ENCODE data around the gene TOB1.

The TOB1 gene

DNA sequence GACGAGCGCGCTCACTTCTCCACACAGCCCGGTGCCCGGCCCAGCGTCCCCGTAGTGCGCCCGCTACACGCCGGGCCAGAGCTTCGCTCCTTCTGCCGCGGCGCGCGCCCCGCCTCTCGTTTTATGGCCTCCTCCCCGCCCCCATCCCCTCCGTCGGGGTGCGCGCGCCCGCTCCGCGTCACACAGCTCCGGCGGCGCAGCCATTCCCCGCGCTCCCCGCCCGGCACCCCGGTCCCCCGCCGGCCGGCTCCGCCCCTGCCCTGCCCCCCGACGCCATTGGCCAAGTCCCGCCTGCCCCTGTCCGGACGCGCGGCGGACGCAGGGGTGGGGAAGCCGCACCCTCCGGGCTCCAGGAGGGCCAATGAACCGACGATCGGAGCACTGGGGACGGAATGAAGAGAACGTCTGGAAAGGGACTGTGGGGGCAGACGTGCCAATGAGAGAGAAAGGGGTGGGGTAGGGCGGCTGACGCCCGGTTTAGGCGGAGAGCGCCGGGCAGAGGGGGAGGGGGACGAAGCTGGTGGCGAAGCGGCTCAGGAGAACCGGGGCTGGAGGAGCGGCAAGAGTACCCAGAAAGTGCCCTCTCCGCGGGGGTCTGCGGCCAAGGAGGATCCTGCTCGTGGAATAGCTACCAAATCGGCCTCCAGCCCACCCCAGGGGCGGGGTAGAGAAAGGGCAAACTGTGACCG is at the start of gene TOB1:
Gene TOB1 (minus strand): TSS at position 94 of the 689 bp plus-strand sequence. CDS start 2,337 bp downstream, outside the sequence.
- peak; percentile 95 for DNase-seq

- no peak for DNase-seq
Observed at GRCh38 chr17:50914505-50915063, 48.4 kb upstream of the TOB1 start.

- DNase-seq, result no peak
Observed at GRCh38 chr17:50913120-50913519, 47.0 kb upstream of the TOB1 start.

- DNase-seq, result no peak
Observed at GRCh38 chr17:50911890-50912289, 45.7 kb upstream of the TOB1 start.

DNA sequence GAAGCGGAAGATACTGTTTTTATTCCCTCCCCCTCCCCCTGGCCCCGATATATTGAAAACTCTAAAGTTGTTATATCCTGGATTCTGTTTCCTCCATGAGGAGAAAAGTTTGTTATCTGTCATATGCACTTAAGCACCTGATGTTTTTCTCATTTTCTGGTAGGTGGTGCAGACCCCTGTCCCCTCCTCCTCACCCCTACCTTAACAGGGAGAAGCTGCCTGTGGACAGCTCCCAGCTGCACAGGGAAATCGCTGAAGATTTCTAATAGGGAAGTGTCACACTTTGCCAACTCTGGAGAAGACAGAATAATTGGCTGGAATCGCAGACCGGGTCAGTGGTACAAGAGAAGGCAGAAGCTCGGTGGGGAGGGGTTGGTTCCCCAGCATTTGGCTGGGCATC is 45.3 kb upstream of the TOB1 start:
- DNase-seq, result no peak

- DNase-seq, result peak; percentile 81
Observed at GRCh38 chr17:50909765-50910605, 43.8 kb upstream of the TOB1 start.

DNA sequence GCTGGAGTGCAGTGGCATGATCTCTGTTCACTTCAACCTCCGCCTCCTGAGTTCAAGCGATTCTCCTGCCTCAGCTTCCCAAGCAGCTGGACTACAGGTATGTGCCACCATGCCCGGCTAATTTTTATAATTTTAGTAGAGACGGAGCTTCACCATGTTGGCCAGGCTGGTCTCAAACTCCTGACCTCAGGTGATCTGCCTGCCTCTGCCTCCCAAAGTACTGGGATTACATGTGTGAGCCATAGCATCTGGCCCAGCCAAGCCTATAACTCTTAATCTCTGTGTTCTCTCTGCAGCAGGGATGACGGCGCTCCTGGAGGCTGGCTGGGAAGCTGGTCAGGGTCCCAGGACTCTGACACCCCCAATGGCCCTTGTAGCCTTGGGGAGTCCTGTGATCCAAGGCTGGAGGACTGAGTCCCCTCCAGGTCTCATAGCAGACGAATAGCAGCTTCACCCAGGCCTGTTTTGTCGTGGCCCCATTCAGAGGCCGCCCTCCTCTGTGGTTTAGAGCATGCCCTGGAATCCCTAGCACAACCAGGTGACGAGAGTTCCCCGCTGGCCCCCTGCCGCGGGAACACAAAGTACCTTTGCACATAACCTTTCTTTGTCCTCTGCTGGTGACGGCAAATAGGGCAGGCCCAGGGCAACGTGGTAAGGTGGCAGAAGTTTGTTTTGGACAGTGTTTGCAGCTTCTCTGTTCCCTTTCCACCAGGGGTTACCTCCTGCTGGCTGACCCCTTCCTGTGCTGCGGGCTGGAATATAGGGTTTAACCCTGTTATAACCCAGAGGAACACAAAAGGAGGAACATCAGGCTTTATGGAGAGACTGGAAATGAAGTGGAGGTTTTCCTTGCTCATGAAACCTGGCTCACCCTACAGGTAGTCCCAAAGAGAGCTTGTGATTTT is 43.0 kb upstream of the TOB1 start:
- peak; percentile 43 for DNase-seq

- DNase-seq, result no peak
Observed at GRCh38 chr17:50908140-50908859, 42.1 kb upstream of the TOB1 start.

- no peak for DNase-seq
Observed at GRCh38 chr17:50906443-50906842, 40.3 kb upstream of the TOB1 start.

DNA sequence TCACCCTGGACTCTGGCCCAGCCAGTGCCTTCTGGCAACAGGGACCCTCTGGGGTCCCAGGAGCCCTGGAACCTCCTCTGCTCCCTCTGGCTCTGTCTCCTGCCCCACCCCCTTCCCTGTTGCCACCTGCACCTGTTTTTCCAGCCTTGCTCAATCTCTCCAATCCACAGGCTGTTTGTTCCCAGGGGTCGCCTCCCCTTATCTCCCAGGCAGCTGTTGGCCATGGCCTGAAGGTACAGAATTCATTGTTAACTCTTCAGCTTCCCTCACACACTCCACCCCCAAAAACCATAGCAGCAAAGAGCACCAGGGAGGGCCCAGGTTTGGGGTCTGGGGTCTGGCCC is 39.3 kb upstream of the TOB1 start:
- no peak for DNase-seq

DNA sequence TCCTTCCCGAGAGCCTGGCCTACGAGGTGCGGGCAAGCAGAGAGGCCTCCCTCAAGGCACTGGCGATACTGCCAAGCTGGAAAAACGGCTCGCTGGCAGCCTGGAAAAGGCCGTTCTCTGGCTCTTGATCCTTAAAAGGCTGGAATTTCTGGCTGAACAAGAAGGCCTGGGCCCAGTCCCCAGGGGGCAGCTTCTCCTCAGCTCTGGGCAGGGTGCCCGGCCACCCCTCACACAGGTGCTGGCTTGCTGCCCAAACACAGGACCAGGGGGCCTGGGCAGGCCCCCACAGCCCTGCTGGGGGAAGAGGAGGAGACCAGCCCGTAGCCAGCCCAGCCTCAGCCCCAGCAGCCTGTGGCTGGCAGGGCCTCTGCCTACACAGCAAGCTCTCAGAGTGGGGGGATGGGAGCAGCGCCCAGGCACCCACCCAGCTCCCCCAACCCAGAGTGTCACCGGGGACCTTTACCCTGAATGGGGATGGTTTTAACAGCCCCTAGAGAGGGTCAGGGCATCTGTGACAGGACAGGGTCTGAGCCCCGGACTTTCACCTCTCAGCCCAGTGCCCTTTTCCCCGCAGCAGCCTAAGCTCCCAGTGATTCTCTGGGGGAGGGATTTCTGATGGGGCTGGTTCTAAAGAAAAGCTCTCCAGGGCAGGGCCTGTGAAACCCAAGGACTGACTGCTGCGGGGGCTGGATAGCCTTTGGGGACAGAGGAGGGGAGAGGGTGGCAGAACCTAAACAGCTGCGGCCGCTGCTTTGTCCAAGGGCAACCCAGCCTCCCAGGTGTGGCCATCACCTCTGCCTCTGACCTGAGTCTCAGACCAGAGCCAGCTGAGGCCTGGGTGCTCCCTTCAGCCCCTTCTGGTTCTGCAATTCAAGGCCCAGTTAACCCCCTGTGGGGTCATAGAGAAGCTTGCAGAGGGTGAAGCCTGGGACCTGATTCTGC is 38.6 kb upstream of the TOB1 start:
- DNase-seq, result no peak

GRCh38 chr17:50903604-50904517 is 37.7 kb upstream of the TOB1 start:
- peak; percentile 67 for DNase-seq

DNA sequence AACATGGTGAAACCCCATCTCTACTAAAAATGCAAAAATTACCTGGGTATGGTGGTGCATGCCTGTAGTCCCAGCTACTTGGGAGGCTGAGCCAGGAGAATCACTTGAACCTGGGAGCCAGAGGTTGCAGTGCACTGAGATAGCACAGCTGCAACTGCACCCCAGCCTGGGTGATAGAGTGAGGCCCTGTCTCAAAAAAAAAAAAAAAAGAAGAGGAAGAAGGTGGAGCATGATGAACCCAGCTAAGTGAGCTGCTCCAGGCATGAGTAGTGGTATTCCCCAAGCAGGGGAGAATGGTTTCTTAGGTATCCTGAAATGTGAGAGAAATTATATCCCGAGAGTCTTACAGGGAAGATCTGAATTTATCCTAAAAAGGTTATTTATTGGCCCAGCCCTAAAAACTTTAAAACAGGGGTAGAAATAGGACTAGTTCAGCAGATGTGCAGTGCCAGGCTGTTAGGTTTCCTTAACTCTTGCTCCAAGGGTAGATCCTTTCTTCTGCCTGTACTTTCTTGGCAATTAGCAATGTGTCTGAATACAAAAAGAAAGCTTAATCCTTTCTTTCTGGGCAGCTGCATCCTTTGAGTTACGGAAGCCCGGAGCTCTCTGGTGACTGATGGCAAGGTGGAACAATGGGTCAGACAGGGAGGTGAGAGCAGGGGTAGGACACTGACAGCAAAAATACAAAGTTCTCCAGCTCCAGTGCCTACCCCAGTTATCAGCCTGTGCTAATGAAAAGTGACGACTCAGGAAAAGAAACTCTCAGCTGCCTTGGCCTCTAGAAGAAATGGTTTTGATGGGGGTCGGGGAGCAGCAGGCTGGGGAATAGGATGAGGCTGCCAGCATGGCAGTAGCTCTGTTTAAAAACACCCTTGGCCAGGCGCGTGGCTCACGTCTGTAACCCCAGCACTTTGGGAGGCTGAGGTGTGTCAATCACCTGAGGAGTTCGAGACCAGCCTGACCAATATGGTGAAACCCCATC is 36.5 kb upstream of the TOB1 start:
- no peak for DNase-seq

DNA sequence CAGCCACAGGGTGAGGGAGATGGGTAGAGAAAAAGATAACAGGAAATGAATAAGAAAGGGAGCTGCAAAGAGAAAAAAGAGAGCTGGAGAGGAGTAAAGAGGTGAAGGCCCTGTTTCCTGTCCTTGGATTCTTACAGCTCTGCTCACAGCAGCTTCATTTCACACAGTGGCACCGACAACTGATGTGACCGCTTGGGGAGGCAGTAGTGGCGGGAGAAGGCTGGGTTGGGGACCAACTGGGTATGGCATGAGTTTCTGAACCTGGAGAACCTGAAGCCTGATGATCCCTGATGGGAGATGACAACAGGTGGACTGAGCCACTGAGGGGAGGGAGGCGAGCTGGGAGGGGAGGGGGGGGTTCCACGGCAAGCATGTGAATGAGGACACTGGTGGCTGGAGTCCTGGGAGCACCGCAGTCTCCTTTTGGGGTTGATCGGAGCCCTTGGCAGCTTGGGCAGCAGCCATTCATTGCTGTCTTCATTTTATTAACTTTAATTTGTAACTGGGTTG is 34.3 kb upstream of the TOB1 start:
- DNase-seq, result no peak

DNA sequence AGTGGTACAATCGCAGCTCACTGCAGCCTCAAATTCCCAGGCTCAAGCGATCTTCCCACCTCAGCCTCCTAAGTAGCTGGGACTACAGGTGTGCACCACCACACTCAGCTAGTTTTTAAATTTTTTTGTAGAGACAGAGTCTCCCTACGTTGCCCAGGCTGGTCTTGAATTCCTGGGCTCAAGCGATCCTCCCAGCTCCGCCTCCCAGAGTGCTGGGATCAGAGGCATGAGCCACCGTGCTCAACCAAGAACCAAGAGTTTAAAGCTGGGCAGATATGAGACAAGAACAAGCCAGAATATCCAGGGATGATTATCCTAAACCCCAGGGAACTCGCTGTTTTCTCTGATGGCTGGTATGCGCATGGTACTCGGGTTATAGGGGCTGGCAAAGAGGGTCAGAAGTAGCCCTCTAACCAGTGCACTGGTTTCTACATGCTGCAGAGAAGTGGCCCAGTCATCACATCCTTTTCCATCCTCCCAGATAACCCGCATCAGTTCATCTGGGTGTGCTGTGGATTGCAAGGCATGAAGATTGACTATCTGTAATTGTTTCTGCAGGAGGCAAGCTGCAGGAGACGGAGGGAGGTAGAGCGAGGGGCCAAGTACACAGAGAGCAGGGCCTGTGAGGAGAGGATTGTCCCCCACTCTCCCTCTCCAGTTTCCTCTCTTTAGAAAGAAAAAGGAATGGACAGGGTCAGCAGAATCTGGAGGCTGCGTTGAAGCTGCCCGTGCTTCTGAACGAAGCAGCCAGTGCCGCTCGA is 33.6 kb upstream of the TOB1 start:
- DNase-seq, result no peak

GRCh38 chr17:50899005-50899460 is 32.9 kb upstream of the TOB1 start:
- no peak for DNase-seq

- DNase-seq, result no peak
Observed at GRCh38 chr17:50898369-50899004, 32.3 kb upstream of the TOB1 start.

Data from stimulated activated CD4-positive, alpha-beta T cell treated with anti-CD3 and anti-CD28 coated beads, Interleukin-1b, Interleukin-23, amount 100 ng/mL, for 48 hours (primary cell).